HG03575 (cell line): Measurements from ENCODE around the gene PITX2.

ENCODE experiments used
- ATAC-seq: cut with Tn5 transposase; IDR thresholded peaks from one replicate; pipeline ENCODE4 v1.9.1; 2021; ENCODE audit not compliant: unreplicated experiment, insufficient number of reproducible peaks, low FRiP score; ENCODE audit errors: extremely low read depth

PITX2 gene

GRCh38 chr4:110622841-110623717, at the start of gene PITX2:
TSS of gene PITX2 (minus strand) at chr4:110623077. CDS start at chr4:110622460, 617 bp downstream.
- no peak for ATAC-seq

GRCh38 chr4:110671679-110672078, 48.8 kb upstream of the PITX2 start:
- no peak for ATAC-seq

DNA sequence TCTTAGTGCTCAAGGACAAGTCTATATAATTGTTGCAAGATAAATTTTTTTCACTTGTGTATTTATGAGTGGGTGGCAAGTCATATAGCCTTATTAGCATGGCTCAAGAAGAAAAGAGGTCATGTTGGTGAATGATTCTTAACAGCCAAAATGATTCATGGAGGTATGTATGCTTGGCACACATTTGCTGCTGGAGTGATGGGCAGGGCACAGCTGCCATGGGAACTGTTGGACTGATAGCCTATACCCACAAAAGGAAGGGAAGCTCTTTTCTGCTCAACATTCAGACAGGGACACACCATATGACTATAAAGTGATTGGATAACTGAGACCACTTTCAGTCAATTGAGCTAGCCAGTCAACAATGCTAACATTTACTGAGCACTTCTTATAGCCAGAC, 46.8 kb upstream of the PITX2 start:
- no peak for ATAC-seq

DNA sequence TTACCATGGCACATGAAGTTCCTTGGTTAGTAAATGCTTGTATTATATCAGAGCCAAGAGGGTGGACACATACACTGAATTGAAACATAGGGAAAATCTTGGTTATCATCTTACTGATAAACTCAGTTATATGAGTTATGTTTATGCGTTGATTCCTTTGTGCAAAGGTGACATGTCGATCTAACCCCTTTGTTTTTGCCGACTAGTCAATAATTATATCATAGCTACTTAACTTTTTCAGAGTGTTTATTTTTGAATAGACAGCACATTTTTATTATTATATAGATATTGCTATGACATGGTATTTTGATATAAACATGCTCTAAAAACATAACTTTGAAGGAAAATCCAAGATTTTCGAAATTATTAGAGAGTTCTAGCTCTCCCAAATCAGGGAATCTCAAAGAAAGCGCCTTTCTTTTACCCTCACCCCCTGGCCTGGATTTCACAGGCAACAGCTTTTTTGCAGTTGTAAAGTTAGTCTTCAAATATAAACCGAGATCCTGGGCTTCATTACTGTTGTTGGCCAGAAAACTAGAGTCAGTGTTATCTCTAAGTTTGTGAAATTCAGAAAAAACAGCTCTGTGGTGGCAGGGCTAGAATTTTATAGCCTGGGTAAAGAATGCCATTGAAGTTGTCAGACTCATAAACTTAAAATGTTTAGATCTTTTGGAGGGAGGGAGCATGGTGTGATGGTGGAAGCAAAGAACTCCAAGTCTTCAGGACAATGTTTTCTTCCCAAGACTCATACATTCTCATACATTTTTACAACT, 45.8 kb upstream of the PITX2 start:
- no peak for ATAC-seq

- no peak for ATAC-seq
Measured at GRCh38 chr4:110667670-110668069, 44.8 kb upstream of the PITX2 start.

DNA sequence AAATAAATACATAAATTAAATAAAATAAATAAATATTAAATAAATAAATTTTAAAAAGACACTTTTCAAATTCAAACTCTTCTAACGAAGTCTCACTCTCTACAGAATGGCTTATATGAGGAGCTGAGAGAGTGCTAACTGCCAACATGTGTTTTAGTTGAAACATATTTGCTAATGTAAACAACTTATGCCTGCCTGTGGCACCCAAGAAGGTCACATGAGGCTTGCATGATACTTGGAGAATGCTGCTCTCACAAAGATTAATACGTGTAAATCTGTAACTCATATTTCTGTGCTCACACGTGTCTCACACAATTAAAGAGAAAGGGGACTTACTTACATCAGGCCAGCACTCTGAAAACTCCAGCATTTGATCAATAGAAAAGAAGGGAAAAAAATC, 43.2 kb upstream of the PITX2 start:
- ATAC-seq = no peak

DNA sequence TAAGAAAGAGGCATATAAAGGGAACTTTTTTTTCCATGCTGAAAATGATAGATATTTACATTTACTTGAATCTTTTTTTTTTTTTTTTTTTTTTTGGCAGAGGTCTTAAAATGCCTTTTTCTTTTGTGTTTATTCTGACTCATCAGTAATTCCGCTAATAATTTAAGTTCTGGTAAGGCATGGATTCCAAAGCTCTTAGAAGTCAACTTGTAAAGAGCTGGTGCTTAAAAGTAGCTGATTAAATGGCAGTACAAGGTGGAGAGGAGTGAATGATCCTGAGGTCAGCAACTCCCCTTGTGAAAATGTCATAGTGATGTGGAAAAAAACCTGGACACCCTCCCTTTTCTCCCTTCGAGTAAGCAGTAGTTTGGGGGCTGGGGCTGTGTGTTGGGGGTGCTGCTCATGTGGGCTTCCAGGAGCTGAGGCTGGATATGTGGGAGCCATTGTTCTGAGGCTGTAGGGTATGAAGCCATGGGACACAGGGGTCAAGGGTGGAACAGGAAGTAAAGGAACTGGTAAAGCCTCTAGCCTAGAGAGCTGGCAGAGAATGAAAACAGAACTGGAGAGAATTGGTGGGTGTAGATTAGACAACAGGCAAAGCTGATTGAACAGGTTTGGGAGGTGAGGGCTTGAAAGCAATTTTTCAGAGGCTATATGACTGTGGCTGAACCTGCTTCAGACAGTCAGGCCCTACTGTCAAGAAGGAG, 41.0 kb upstream of the PITX2 start:
- no peak for ATAC-seq

- ATAC-seq = no peak
Measured at GRCh38 chr4:110663206-110663605, 40.3 kb upstream of the PITX2 start.

- ATAC-seq = no peak
Measured at GRCh38 chr4:110660755-110661154, 37.9 kb upstream of the PITX2 start.

- ATAC-seq = no peak
Measured at GRCh38 chr4:110654254-110654635, 31.4 kb upstream of the PITX2 start.

GRCh38 chr4:110653321-110654253, 30.7 kb upstream of the PITX2 start:
- ATAC-seq = no peak

GRCh38 chr4:110644008-110644407, 21.1 kb upstream of the PITX2 start:
- ATAC-seq = no peak

GRCh38 chr4:110643096-110643495, 20.2 kb upstream of the PITX2 start:
- no peak for ATAC-seq

- ATAC-seq = no peak
Measured at GRCh38 chr4:110641218-110641617, 18.3 kb upstream of the PITX2 start.

- ATAC-seq = no peak
Measured at GRCh38 chr4:110640576-110640975, 17.7 kb upstream of the PITX2 start.

DNA sequence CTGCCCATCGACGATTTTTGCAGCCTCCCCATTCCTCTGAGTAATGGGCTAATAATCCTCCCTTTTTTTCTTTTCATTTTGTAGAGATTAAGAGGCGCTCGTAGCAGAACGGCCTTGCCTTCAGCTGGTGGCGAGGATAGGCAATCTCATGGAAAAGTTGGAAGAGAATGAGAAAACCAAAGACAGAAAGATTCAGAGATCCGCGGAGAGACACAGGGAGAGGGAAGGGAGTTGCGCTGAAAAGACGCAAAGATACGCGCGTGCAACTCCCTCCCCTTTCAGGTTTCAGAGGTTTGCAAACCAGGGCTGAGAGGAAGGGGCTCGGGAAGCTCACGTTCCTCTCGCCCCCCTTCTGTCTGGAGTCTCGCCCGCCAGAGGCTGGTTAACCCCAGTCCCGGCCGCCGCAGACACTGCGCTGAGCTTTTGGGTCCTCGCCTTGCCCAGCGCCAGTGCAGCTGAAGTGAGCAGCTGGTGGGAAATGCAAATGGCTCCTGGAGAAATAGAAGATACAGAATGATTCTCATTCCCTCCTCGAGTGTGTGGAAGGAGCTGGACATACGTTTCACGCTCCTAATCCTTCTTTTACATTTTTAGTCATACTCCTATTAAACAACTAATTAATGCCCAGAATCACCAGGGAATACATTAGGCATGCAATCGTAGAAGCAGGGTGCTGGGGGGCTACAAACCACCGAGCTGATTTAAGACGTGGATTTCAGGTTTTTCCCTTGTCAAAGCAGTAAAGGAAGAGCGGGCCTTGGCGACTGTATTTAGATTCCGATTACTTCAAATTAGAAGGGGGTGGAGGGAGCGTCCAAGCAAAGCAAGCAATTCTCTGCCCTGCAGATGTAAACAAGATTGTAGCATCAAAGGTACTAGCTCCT, 16.6 kb upstream of the PITX2 start:
- no peak for ATAC-seq

DNA sequence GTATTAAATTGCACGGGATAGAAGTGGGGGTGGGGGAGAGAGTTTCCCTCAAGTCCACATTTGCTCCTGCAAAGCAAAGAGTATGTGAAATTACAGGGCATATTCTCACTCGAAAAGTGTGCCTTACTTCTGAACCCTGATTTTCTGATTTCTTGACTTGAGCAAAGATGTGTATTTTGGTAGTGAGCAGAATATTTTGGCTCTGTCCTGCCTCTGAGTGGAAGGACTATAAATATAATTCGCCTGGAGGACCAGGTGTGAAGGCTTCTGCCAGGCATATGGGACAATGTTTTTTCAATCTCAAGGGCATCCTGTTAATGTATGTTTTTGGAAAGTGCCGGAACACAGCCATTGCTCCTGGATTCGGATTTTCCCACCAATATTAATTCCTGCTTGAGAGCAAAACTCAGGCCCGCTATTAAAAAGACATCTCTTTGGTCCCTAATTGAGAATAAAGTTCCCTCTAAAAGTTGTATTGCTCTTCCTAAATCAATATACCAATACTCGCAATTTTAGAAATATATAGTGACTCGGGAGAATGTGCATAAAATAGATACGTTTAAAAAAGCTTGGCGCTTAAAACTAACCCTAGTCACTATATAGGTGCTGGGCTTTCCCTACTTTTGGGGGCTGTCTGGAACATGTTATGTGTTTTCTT, 15.3 kb upstream of the PITX2 start:
- no peak for ATAC-seq
